K562 (cell line): Measurements from ENCODE around the gene MMD2. TPM values are rescaled to one million over a fixed set of nuclear protein-coding genes. Genes with fewer than 3 reads are reported as not detected.
A peak's percentile ranks its signal among the peaks of the same experiment; 100 is the strongest.

Source experiments
- ATAC-seq: fragments of 200-7000 bp; cut with Tn5 transposase; 3 replicates; pipeline ENCODE4 v1.9.1; 2020; ENCODE audit warnings: moderate library complexity
- BruUV-seq: library from RNA; stranded (reverse); fragments of 400-500 nt; replicated peaks from 2 replicates; lab custom pipeline; 2021; lab: Mats Ljungman, UMichigan
- CTCF ChIA-PET: fragments of 300-600 bp; formaldehyde crosslinking; extraction: SDS; loops from one replicate; lab custom pipeline; 2021; ENCODE audit warnings: low intra/inter-chr PET ratio; lab: Yijun Ruan, JAX
- POLR2A ChIA-PET: fragments of 300-600, 350-650 bp; sonication (Branson Sonifier 250); formaldehyde crosslinking; extraction: SDS; loops from one replicate; lab custom pipeline; 2021; ENCODE audit warnings: antibody characterized with exemption, inconsistent platforms; lab: Yijun Ruan, JAX
- DNase-seq, 4 experiments: peaks; one replicate each; pipeline versions ENCODE4 v3.0.0 to v3.0.0-alpha.2; 2011 to 2018; ENCODE audit warnings: low spot score in 3 of 4, mixed read lengths in 3 of 4; ENCODE audit errors: extremely low read depth in 1 of 4
- FAIRE-seq: peaks from 2 replicates; lab custom pipeline; 2011; peaks lifted over from hg19 to GRCh38; lab: Jason Lieb, UNC
- H2AFZ ChIP-seq: 2 replicates; pipeline ENCODE4 v1.6.0; 2011; ENCODE audit warnings: low read depth, low read length, control low read depth, inconsistent platforms
- H3K27ac ChIP-seq: fragments of 200-600 bp; 3 replicates; pipeline ENCODE4 v1.8.0; 2011; ENCODE audit warnings: low read depth, mild to moderate bottlenecking, control low read depth, inconsistent platforms, low read length, moderate library complexity, mixed read lengths; ENCODE audit errors: extremely low read depth
- H3K27me3 ChIP-seq, 2 experiments: fragments of 300-600 bp in 1 of 2; 2 replicates in 1 of 2; 3 replicates in 1 of 2; pipeline versions ENCODE4 v1.6.0 to v1.8.0; 2011; ENCODE audit warnings: inconsistent platforms in 2 of 2, low read length in 2 of 2, mild to moderate bottlenecking in 1 of 2, mixed read lengths in 1 of 2, moderate library complexity in 1 of 2; ENCODE audit not compliant: control insufficient read depth in 2 of 2, insufficient read depth in 2 of 2
- H3K36me3 ChIP-seq: fragments of 300-600 bp; 3 replicates; pipeline ENCODE4 v1.8.0; 2011; ENCODE audit warnings: mild to moderate bottlenecking, low read length, inconsistent platforms; ENCODE audit not compliant: control insufficient read depth, insufficient read depth
- H3K4me1 ChIP-seq, 2 experiments: fragments of 200-600 bp in 1 of 2; replicated peaks in 1 of 2; 2 replicates in 1 of 2; 3 replicates in 1 of 2; pipeline versions ENCODE4 v1.5.1 to v1.8.0; 2011; ENCODE audit warnings: inconsistent platforms in 2 of 2, low read length in 2 of 2, mild to moderate bottlenecking in 1 of 2, mixed read lengths in 1 of 2, moderate library complexity in 1 of 2; ENCODE audit not compliant: control insufficient read depth in 2 of 2, insufficient read depth in 2 of 2
- H3K4me2 ChIP-seq: 2 replicates; pipeline ENCODE4 v1.6.1; 2011; ENCODE audit warnings: low read length, control low read depth, inconsistent platforms, mixed read lengths; ENCODE audit not compliant: insufficient read depth
- H3K4me3 ChIP-seq: fragments of 200-600 bp; sonication (generic), shearing (Covaris generic); 2 replicates; pipeline ENCODE4 v1.5.1; 2016; ENCODE audit warnings: control low read depth, inconsistent platforms
- H3K79me2 ChIP-seq: fragments of 200-600 bp; 3 replicates; pipeline ENCODE4 v1.8.0; 2011; ENCODE audit warnings: low read length, inconsistent platforms; ENCODE audit not compliant: control insufficient read depth, insufficient read depth
- H3K9ac ChIP-seq, 2 experiments: 2 replicates each; pipeline versions ENCODE4 v1.6.0 to v1.6.1; 2011; ENCODE audit warnings: low read depth in 2 of 2, low read length in 2 of 2, control low read depth in 1 of 2, inconsistent platforms in 1 of 2, mild to moderate bottlenecking in 1 of 2, mixed read lengths in 1 of 2; ENCODE audit not compliant: insufficient read depth in 1 of 2
- H3K9me1 ChIP-seq: one replicate; pipeline ENCODE4 v1.6.0; 2011; ENCODE audit warnings: inconsistent platforms, mild to moderate bottlenecking, low read length, moderate library complexity; ENCODE audit not compliant: control insufficient read depth, insufficient read depth
- H3K9me3 ChIP-seq: replicated peaks from 2 replicates; pipeline ENCODE4 v1.5.1; 2011; ENCODE audit warnings: low read depth, low read length, inconsistent platforms; ENCODE audit not compliant: control insufficient read depth, insufficient read depth
- H4K20me1 ChIP-seq: replicated peaks from 2 replicates; pipeline ENCODE4 v1.6.1; 2011; ENCODE audit warnings: low read length, inconsistent platforms, mixed read lengths; ENCODE audit not compliant: control insufficient read depth, insufficient read depth
- ARID1B ChIP-seq: fragments of 450-650 bp; IDR thresholded peaks from 2 replicates; pipeline ENCODE4 v1.6.1; 2016; ENCODE audit warnings: antibody characterized with exemption, mild to moderate bottlenecking, inconsistent platforms
- GABPB1 ChIP-seq: sonication (generic); formaldehyde crosslinking; IDR thresholded peaks from 2 replicates; pipeline ENCODE4 v1.8.0; 2022; ENCODE audit warnings: mild to moderate bottlenecking, missing genetic modification reagents
- KLF13 ChIP-seq: fragments of 450-650 bp; IDR thresholded peaks from 2 replicates; pipeline ENCODE4 v1.6.1; 2016; ENCODE audit warnings: missing genetic modification characterization, low read depth, mild to moderate bottlenecking, missing compliant biosample characterization, moderate library complexity, borderline replicate concordance
- KLF16 ChIP-seq: IDR thresholded peaks from 2 replicates; pipeline ENCODE4 v1.6.1; 2016; ENCODE audit warnings: antibody characterized with exemption
- TGIF2 ChIP-seq: sonication (generic); formaldehyde crosslinking; IDR thresholded peaks from 2 replicates; pipeline ENCODE4 v1.8.1; 2022; ENCODE audit warnings: mild to moderate bottlenecking, missing genetic modification reagents, moderate library complexity
- WGBS: fragments of 100-300 bp; shearing (Covaris generic); methylation state at CpG from one replicate; pipeline ENCODE4 v1.1.6; 2016; ENCODE audit warnings: low coverage, mixed read lengths; ENCODE audit not compliant: insufficient coverage; ENCODE audit errors: missing lambda C conversion rate; 5-methylcytosine and 5-hydroxymethylcytosine counted together
- in situ Hi-C: fragments of 300-500 bp; cut with MboI; formaldehyde crosslinking; loops from 4 replicates; pipeline ENCODE4 v1.15.0; 2018; ENCODE audit warnings: inconsistent platforms, mixed read lengths
- intact Hi-C: fragments of 100-400 bp; cut with micrococcal nuclease; formaldehyde crosslinking; loops from 2 replicates; pipeline ENCODE4 v1.14.2; 2022
- polyA plus RNA-seq, 8 experiments: library from polyadenylated mRNA; depleted of rRNA in 4 of 8; stranded (reverse) in 5 of 8; unstranded in 3 of 8; fragments of >200 nt; fragmentation: Nextera tagmentation in 2 of 8; fragmentation: Illumina TruSeq in 1 of 8; extraction: Ambion mirVana in 2 of 8; extraction: Trizol in 1 of 8; gene quantifications; 2 replicates each; pipeline versions ENCODE4 v1.2.1 to v1.2.3, GENCODE V29; 2011 to 2014; ENCODE audit warnings: inconsistent platforms in 1 of 8, missing spikeins in 1 of 8
- total RNA-seq, 7 experiments: library from RNA; depleted of rRNA in 6 of 7; stranded (reverse); fragments of >200 nt in 6 of 7; fragmentation: Illumina TruSeq in 2 of 7; extraction: Trizol in 2 of 7; gene quantifications; 2 replicates each; pipeline versions ENCODE4 v1.2.1 to v1.2.3, GENCODE V29; 2011 to 2021; ENCODE audit warnings: low replicate concordance in 1 of 7
- TF ChIP-seq, protein P1 (sequence below): fragments of 250-450 bp; sonication (Bioruptor Pico); IDR thresholded peaks from 2 replicates; pipeline ENCODE4 v1.5.1; 2021; ENCODE audit warnings: mild to moderate bottlenecking
- TF ChIP-seq, protein P2 (sequence below), 2 experiments: fragments of 200-800 bp in 1 of 2; sonication (Bioruptor generic) in 1 of 2; sonication (generic) in 1 of 2; formaldehyde crosslinking in 1 of 2; IDR thresholded peaks in 1 of 2; conservative IDR thresholded peaks in 1 of 2; 2 replicates each; pipeline versions ENCODE4 v1.5.0 to v1.6.1; 2016 to 2020; ENCODE audit warnings: missing compliant biosample characterization in 1 of 2, missing genetic modification characterization in 1 of 2, missing genetic modification reagents in 1 of 2
- TF ChIP-seq, protein P3 (sequence below): fragments of 200-800 bp; sonication (Bioruptor generic); IDR thresholded peaks from 2 replicates; pipeline ENCODE4 v1.6.1; 2017; ENCODE audit warnings: missing genetic modification characterization, missing compliant biosample characterization
- TF ChIP-seq, protein P4 (sequence below): sonication (generic); formaldehyde crosslinking; IDR thresholded peaks from 2 replicates; pipeline ENCODE4 v1.8.0; 2022; ENCODE audit warnings: mild to moderate bottlenecking, missing genetic modification reagents

MMD2 gene
- total and polyA plus RNA-seq, 9 of the 15 experiments (the other 6 are each of a cell fraction or from before 2014, with no cell fraction given): not detected

- H3K79me2 ChIP-seq: peaks cover 4% of the 10 kb centered on the region; the same call in 2 of the 3 replicates
- DNase-seq (peak in 1 of 4 experiments; percentile 24), FAIRE-seq (no peak), ATAC-seq (peak; percentile 26)
- no peaks in the 10 kb centered on the region; the same call in 1 of the 2 replicates for H3K9me3 ChIP-seq
- 2% methylated on average over 18 of the region's 36 CpGs for WGBS
- in situ Hi-C loops: no loop called here
- peak overlapping the region; percentile 75 for H3K27ac ChIP-seq
- intact Hi-C loops: loop anchor here (1.0 to 10.0 kb wide), 4 partner anchors 34 to 268 kb away; no protein-coding TSS in a partner anchor
- no peaks in the 10 kb centered on the region for H3K36me3 ChIP-seq
- peak overlapping the region; percentile 87 for H2AFZ ChIP-seq
- H3K4me3 ChIP-seq: peak overlapping the region; percentile 70
- H3K9me1 ChIP-seq: no peaks in the 10 kb centered on the region
- POLR2A ChIA-PET: interaction anchor here (0.6 to 1.4 kb wide), 5 partner anchors 12 to 122 kb away, joined by 3 to 4 read pairs (median 3); partner anchors contain the start of gene AP5Z1
- no peaks in the 10 kb centered on the region for H4K20me1 ChIP-seq
- H3K4me2 ChIP-seq: peak overlapping the region; percentile 78
- no peaks in the 10 kb centered on the region for H3K27me3 ChIP-seq
- CTCF ChIA-PET: interaction anchor here (1.9 to 3.2 kb wide), 3 partner anchors 33 to 85 kb away, joined by 6 to 13 read pairs (median 11); no protein-coding TSS in a partner anchor
- BruUV-seq: no TSS peak
- TF ChIP-seq GABPB1 (0 out of 2 replicates have a peak, but pooled peaks have one; percentile 32), TGIF2 (CRISPR knock-in tag) (0 out of 2 replicates have a peak, but pooled peaks have one; percentile 40), ARID1B (no peak), KLF13 (no peak), KLF16 (no peak)
- TF ChIP-seq, protein P1, sequence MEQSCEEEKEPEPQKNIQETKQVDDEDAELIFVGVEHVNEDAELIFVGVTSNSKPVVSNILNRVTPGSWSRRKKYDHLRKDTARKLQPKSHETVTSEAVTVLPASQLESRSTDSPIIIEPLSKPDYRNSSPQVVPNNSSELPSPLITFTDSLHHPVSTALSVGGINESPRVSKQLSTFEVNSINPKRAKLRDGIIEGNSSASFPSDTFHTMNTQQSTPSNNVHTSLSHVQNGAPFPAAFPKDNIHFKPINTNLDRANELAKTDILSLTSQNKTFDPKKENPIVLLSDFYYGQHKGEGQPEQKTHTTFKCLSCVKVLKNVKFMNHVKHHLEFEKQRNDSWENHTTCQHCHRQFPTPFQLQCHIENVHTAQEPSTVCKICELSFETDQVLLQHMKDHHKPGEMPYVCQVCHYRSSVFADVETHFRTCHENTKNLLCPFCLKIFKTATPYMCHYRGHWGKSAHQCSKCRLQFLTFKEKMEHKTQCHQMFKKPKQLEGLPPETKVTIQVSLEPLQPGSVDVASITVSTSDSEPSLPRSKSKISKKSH (CRISPR knock-in tag): no peak
- TF ChIP-seq, protein P2, sequence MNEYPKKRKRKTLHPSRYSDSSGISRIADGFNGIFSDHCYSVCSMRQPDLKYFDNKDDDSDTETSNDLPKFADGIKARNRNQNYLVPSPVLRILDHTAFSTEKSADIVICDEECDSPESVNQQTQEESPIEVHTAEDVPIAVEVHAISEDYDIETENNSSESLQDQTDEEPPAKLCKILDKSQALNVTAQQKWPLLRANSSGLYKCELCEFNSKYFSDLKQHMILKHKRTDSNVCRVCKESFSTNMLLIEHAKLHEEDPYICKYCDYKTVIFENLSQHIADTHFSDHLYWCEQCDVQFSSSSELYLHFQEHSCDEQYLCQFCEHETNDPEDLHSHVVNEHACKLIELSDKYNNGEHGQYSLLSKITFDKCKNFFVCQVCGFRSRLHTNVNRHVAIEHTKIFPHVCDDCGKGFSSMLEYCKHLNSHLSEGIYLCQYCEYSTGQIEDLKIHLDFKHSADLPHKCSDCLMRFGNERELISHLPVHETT (CRISPR knock-in tag; conservative IDR thresholded peaks at IDR 0.05 in 1 of 2, IDR thresholded peaks at IDR 0.05 in 1 of 2): no peak
- TF ChIP-seq, protein P3, sequence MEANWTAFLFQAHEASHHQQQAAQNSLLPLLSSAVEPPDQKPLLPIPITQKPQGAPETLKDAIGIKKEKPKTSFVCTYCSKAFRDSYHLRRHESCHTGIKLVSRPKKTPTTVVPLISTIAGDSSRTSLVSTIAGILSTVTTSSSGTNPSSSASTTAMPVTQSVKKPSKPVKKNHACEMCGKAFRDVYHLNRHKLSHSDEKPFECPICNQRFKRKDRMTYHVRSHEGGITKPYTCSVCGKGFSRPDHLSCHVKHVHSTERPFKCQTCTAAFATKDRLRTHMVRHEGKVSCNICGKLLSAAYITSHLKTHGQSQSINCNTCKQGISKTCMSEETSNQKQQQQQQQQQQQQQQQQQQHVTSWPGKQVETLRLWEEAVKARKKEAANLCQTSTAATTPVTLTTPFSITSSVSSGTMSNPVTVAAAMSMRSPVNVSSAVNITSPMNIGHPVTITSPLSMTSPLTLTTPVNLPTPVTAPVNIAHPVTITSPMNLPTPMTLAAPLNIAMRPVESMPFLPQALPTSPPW (CRISPR knock-in tag): no peak
- TF ChIP-seq, protein P4, sequence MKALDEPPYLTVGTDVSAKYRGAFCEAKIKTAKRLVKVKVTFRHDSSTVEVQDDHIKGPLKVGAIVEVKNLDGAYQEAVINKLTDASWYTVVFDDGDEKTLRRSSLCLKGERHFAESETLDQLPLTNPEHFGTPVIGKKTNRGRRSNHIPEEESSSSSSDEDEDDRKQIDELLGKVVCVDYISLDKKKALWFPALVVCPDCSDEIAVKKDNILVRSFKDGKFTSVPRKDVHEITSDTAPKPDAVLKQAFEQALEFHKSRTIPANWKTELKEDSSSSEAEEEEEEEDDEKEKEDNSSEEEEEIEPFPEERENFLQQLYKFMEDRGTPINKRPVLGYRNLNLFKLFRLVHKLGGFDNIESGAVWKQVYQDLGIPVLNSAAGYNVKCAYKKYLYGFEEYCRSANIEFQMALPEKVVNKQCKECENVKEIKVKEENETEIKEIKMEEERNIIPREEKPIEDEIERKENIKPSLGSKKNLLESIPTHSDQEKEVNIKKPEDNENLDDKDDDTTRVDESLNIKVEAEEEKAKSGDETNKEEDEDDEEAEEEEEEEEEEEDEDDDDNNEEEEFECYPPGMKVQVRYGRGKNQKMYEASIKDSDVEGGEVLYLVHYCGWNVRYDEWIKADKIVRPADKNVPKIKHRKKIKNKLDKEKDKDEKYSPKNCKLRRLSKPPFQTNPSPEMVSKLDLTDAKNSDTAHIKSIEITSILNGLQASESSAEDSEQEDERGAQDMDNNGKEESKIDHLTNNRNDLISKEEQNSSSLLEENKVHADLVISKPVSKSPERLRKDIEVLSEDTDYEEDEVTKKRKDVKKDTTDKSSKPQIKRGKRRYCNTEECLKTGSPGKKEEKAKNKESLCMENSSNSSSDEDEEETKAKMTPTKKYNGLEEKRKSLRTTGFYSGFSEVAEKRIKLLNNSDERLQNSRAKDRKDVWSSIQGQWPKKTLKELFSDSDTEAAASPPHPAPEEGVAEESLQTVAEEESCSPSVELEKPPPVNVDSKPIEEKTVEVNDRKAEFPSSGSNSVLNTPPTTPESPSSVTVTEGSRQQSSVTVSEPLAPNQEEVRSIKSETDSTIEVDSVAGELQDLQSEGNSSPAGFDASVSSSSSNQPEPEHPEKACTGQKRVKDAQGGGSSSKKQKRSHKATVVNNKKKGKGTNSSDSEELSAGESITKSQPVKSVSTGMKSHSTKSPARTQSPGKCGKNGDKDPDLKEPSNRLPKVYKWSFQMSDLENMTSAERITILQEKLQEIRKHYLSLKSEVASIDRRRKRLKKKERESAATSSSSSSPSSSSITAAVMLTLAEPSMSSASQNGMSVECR (CRISPR knock-in tag): 0 out of 2 replicates have a peak, but pooled peaks have one; percentile 8
- peak overlapping the region; percentile 71 to 96; a peak in 3 of 4 replicates for H3K9ac ChIP-seq
- H3K4me1 ChIP-seq: peaks cover 9 to 18% of the 10 kb centered on the region in 2 experiments
Observed at GRCh38 chr7:4883033-4883371, 76.0 kb downstream of the MMD2 start.
